Neuronal stem cell (in vitro differentiated cells): ENCODE data around the gene TTC28.
"Not testable (repeated sequence)": the region's sequence is repeated elsewhere in the genome, so short reads cannot be mapped to it uniquely, and the experiment has no call there.

ENCODE experiments used
- DNase-seq: peaks from one replicate; pipeline ENCODE4 v3.0.0-alpha.2; 2013; ENCODE audit warnings: low spot score
- H2AFZ ChIP-seq: one replicate; pipeline ENCODE4 v1.6.1; 2013; ENCODE audit warnings: mild to moderate bottlenecking, low read length, inconsistent platforms
- H2AK5ac ChIP-seq: 2 replicates; pipeline ENCODE4 v1.6.1; 2013; ENCODE audit warnings: low read depth, mild to moderate bottlenecking, inconsistent platforms, low read length, moderate library complexity, mixed read lengths
- H2BK120ac ChIP-seq: 2 replicates; pipeline ENCODE4 v1.6.1; 2013; ENCODE audit warnings: low read depth, mild to moderate bottlenecking, inconsistent platforms, low read length, moderate library complexity, mixed read lengths
- H2BK12ac ChIP-seq: one replicate; pipeline ENCODE4 v1.6.1; 2013; ENCODE audit warnings: low read length, inconsistent platforms
- H2BK15ac ChIP-seq: 2 replicates; pipeline ENCODE4 v1.6.1; 2013; ENCODE audit warnings: mild to moderate bottlenecking, low read length, inconsistent platforms, mixed read lengths
- H2BK5ac ChIP-seq: one replicate; pipeline ENCODE4 v1.6.1; 2013; ENCODE audit warnings: inconsistent platforms, mild to moderate bottlenecking, low read length, moderate library complexity
- H3K14ac ChIP-seq: one replicate; pipeline ENCODE4 v1.6.1; 2013; ENCODE audit warnings: low read length, inconsistent platforms
- H3K18ac ChIP-seq: 2 replicates; pipeline ENCODE4 v1.6.1; 2013; ENCODE audit warnings: low read length, inconsistent platforms
- H3K23ac ChIP-seq: 2 replicates; pipeline ENCODE4 v1.6.1; 2013; ENCODE audit warnings: low read depth, mild to moderate bottlenecking, mixed read lengths, low read length, inconsistent platforms; ENCODE audit not compliant: poor library complexity
- H3K27ac ChIP-seq: replicated peaks from 3 replicates; pipeline ENCODE4 v1.5.1; 2013; ENCODE audit warnings: low read length, inconsistent platforms
- H3K27me3 ChIP-seq, 3 experiments: 2 replicates each; pipeline ENCODE4 v1.6.1; 2013; ENCODE audit warnings: low read length in 3 of 3, mild to moderate bottlenecking in 2 of 3, inconsistent platforms in 1 of 3, low read depth in 1 of 3, mixed read lengths in 1 of 3, moderate library complexity in 1 of 3; ENCODE audit not compliant: control insufficient read depth in 3 of 3, insufficient read depth in 3 of 3
- H3K36me3 ChIP-seq, 2 donors: replicated peaks in 1 of 2; 2 replicates each; pipeline ENCODE4 v1.6.1; 2013; ENCODE audit warnings: low read length in 2 of 2; ENCODE audit not compliant: control insufficient read depth in 2 of 2, insufficient read depth in 2 of 2
- H3K4ac ChIP-seq: 2 replicates; pipeline ENCODE4 v1.6.1; 2013; ENCODE audit warnings: inconsistent platforms, mild to moderate bottlenecking, low read length, moderate library complexity
- H3K4me1 ChIP-seq, 2 donors: 1 replicate in 1 of 2; 2 replicates in 1 of 2; pipeline ENCODE4 v1.6.1; 2013; ENCODE audit warnings: low read length in 2 of 2, low read depth in 1 of 2; ENCODE audit not compliant: control insufficient read depth in 2 of 2, insufficient read depth in 1 of 2
- H3K4me2 ChIP-seq: one replicate; pipeline ENCODE4 v1.6.1; 2013; ENCODE audit warnings: mild to moderate bottlenecking, low read length, inconsistent platforms; ENCODE audit not compliant: insufficient read depth, poor library complexity, severe bottlenecking
- H3K4me3 ChIP-seq, 2 donors: 2 replicates each; pipeline ENCODE4 v1.5.1; 2013; ENCODE audit warnings: low read length in 2 of 2, mild to moderate bottlenecking in 2 of 2, inconsistent platforms in 1 of 2, moderate library complexity in 1 of 2
- H3K79me1 ChIP-seq: one replicate; pipeline ENCODE4 v1.6.1; 2013; ENCODE audit warnings: low read depth, mild to moderate bottlenecking, inconsistent platforms, low read length, moderate library complexity
- H3K9ac ChIP-seq: one replicate; pipeline ENCODE4 v1.6.1; 2013; ENCODE audit warnings: mild to moderate bottlenecking, low read depth, low read length, inconsistent platforms; ENCODE audit not compliant: poor library complexity
- H3K9me3 ChIP-seq, 2 donors: replicated peaks in 1 of 2; 2 replicates each; pipeline versions ENCODE3 to v1.6.1; 2013; ENCODE audit warnings: low read length in 2 of 2, mild to moderate bottlenecking in 2 of 2, inconsistent platforms in 1 of 2, low read depth in 1 of 2, mixed read lengths in 1 of 2, moderate library complexity in 1 of 2; ENCODE audit not compliant: control insufficient read depth in 2 of 2, insufficient read depth in 1 of 2
- H4K8ac ChIP-seq: one replicate; pipeline ENCODE4 v1.6.1; 2013; ENCODE audit warnings: low read depth, mild to moderate bottlenecking, inconsistent platforms, low read length, moderate library complexity
- H4K91ac ChIP-seq: one replicate; pipeline ENCODE4 v1.6.1; 2013; ENCODE audit warnings: low read length, low read depth, mild to moderate bottlenecking, inconsistent platforms; ENCODE audit not compliant: poor library complexity
- WGBS, 2 donors: extraction: QIAGEN DNeasy Blood & Tissue Kit; methylation state at CpG; one replicate each; pipeline ENCODE4 v1.1.7; 2013; ENCODE audit warnings: missing lambda C conversion rate in 2 of 2, mixed read lengths in 1 of 2; ENCODE audit not compliant: insufficient read length in 2 of 2, insufficient replicate concordance in 1 of 2; ENCODE audit errors: extremely low coverage in 2 of 2; 5-methylcytosine and 5-hydroxymethylcytosine counted together

The TTC28 gene

DNA sequence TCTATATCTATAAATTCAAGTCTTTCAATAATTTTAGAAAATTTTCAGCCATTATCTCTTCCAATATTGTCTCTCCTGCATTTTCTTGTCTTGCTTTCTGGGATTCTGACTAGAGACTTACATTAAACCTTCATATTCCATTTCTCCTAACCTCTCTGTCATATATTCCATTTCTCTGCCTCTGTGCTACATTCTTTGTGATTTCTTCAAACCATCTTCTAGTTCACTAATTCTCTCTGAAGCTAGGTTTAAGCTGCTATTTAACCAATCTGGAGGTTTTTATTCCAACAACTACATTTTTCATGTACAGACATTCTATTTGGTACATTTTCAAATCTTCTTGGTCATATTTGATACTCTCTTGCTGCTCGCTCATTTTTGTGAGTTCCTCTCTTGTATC is 122.5 kb downstream of the TTC28 start:
- Histone ChIP-seq H3K27ac (no peak overlapping the region), H2BK5ac (no peak overlapping the region), H3K4me2 (no peak overlapping the region), H3K36me3 (peaks cover 3% of the 10 kb centered on the region in 2 donors), H3K4me1 (no peaks in the 10 kb centered on the region), H2AK5ac (no peak overlapping the region), H2BK15ac (no peak overlapping the region), H3K14ac (no peak overlapping the region), H3K4me3 (no peak overlapping the region), H2BK120ac (no peak overlapping the region), H3K27me3 (no peaks in the 10 kb centered on the region), H3K9ac (no peak overlapping the region), H4K8ac (no peak overlapping the region), H3K23ac (no peak overlapping the region), H3K18ac (no peak overlapping the region), H2AFZ (no peak overlapping the region), H2BK12ac (no peak overlapping the region), H3K79me1 (no peaks in the 10 kb centered on the region), H3K4ac (no peak overlapping the region), H3K9me3 (peaks cover 4 to 32% of the 10 kb centered on the region in 2 donors), H4K91ac (no peak overlapping the region)
- no CpG with 5 or more reads among the region's 1 CpG for WGBS, 2 donors
- DNase-seq, result no peak

DNA sequence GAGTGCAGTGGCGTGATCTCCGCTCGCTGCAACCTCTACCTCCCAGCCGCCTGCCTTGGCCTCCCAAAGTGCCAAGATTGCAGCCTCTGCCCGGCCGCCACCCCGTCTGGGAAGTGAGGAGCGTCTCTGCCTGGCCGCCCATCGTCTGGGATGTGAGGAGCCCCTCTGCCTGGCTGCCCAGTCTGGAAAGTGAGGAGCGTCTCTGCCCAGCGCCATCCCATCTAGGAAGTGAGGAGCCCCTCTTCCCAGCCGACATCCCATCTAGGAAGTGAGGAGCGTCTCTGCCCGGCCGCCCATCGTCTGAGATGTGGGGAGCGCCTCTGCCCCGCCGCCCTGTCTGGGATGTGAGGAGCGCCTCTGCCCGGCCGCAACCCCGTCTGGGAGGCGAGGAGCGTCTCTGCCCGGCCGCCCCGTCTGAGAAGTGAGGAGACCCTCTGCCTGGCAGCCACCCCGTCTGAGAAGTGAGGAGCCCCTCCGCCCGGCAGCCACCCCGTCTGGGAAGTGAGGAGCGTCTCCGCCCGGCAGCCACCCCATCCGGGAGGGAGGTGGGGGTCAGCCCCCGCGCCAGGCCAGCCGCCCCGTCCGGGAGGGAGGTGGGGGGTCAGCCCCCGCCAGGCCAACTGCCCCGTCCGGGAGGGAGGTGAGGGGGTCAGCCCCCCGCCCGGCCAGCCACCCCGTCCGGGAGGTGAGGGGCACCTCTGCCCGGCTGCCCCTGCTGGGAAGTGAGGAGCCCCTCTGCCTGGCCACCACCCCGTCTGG is 126.4 kb downstream of the TTC28 start:
- H3K27me3 ChIP-seq, H2BK120ac ChIP-seq, H3K4ac ChIP-seq, H3K36me3 ChIP-seq, H2AK5ac ChIP-seq, DNase-seq, H2BK5ac ChIP-seq, H3K23ac ChIP-seq, H3K79me1 ChIP-seq, H3K14ac ChIP-seq, H2BK12ac ChIP-seq, H3K4me3 ChIP-seq, H2BK15ac ChIP-seq, H4K8ac ChIP-seq, H3K4me2 ChIP-seq, H3K18ac ChIP-seq, H3K9ac ChIP-seq, H3K27ac ChIP-seq, H3K4me1 ChIP-seq, H4K91ac ChIP-seq, H2AFZ ChIP-seq: not testable (repeated sequence)
- no CpG with 5 or more reads among the region's 51 CpGs for WGBS, 2 donors
- H3K9me3 ChIP-seq, result peaks cover 4 to 34% of the 10 kb centered on the region in 2 donors

DNA sequence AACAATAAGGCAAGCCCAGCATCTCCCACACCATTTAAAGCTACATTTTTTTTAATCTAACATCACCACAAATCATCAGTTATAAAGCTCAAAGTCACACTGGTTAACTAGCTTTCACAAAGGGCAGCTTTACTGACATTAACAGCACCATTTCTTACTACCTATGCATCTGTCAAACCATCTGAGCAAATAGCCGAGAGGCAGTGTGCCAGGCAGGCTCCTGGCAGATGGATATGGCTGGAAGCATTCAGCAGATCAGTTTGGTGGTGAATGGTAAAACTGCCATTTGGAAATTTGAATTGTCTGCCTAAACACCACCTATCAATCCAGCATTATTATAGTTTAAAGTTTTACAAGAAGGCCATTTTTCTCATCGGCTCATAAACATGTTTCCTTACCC is 131.2 kb downstream of the TTC28 start:
- Histone ChIP-seq H2AK5ac (no peak overlapping the region), H2BK120ac (no peak overlapping the region), H4K8ac (no peak overlapping the region), H3K27ac (no peak overlapping the region), H3K36me3 (no peaks in the 10 kb centered on the region), H3K27me3 (no peaks in the 10 kb centered on the region), H4K91ac (no peak overlapping the region), H2BK12ac (no peak overlapping the region), H3K9ac (no peak overlapping the region), H2BK15ac (no peak overlapping the region), H3K4ac (no peak overlapping the region), H3K4me2 (no peak overlapping the region), H3K9me3 (peaks cover 0 to 12% of the 10 kb centered on the region in 2 donors), H2BK5ac (no peak overlapping the region), H3K4me1 (no peaks in the 10 kb centered on the region), H3K14ac (no peak overlapping the region), H3K18ac (no peak overlapping the region), H2AFZ (no peak overlapping the region), H3K79me1 (no peaks in the 10 kb centered on the region), H3K23ac (no peak overlapping the region), H3K4me3 (no peak overlapping the region)
- WGBS, 2 donors, result no CpG with 5 or more reads among the region's 2 CpGs
- no peak for DNase-seq

DNA sequence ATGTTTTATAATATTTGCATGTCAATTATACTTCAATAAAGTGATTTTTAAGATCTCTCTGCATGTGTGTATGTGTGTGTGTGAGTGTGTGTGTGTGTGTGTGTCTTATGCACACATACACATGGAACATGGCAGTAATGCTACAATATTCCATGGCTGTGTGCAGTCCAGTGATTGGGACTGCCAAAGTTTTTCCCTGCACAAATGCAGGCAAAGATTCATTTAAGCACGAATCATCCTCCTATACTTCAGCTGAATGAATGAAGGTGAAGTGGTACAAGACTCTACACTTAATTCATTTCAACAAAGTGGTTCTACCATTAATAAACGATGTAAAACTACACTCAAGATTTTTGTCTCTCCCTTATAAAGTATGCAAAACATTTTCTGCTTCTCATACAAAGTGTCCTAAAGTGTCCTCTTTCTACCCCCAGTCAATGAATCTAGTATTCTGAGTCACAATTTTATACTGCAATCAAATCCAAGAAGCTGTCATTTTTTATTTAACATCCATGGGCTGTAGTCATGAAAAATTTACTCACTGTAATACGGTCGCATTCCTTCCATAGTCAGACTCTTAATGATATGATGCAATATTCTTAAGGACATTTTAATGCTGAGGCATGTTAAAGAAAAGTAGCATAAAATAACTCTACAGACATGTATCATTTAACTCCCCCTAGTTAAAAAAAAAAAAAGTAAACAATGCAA is 132.4 kb downstream of the TTC28 start:
- Histone ChIP-seq H3K4me3 (no peak overlapping the region), H4K8ac (no peak overlapping the region), H2AK5ac (no peak overlapping the region), H2BK15ac (no peak overlapping the region), H3K23ac (no peak overlapping the region), H3K14ac (no peak overlapping the region), H2BK12ac (no peak overlapping the region), H4K91ac (no peak overlapping the region), H3K4ac (no peak overlapping the region), H2AFZ (no peak overlapping the region), H3K79me1 (no peaks in the 10 kb centered on the region), H2BK120ac (no peak overlapping the region), H3K4me1 (no peaks in the 10 kb centered on the region), H3K18ac (no peak overlapping the region), H3K9me3 (peaks cover 0 to 18% of the 10 kb centered on the region in 2 donors), H3K36me3 (no peaks in the 10 kb centered on the region), H2BK5ac (no peak overlapping the region), H3K9ac (no peak overlapping the region), H3K27me3 (no peaks in the 10 kb centered on the region), H3K27ac (no peak overlapping the region), H3K4me2 (no peak overlapping the region)
- no CpG with 5 or more reads among the region's 4 CpGs for WGBS, 2 donors
- DNase-seq, result no peak
